ENCODE data around the gene MOB1B.

GRCh38 chr4:70930530-70931256 is 28.5 kb downstream of the MOB1B start:
- TF ChIP-seq CTCF (IDR thresholded peaks at IDR 0.05) (no peak), EP300 (IDR thresholded peaks at IDR 0.05) (no peak), POLR2A (IDR thresholded peaks at IDR 0.05) (no peak)
